Stimulated activated CD4-positive, alpha-beta T cell treated with anti-CD3 and anti-CD28 coated beads, Interleukin-15, amount 100 ng/mL, for 24 hours (primary cell): ENCODE results near the gene PRKCZ.

Source experiments
- DNase-seq: peaks from one replicate; pipeline ENCODE4 v3.0.0-alpha.2; 2020

The PRKCZ gene

GRCh38 chr1:2049718-2050431, at the start of gene PRKCZ:
Gene PRKCZ (plus strand): TSS chr1:2050411. CDS start chr1:2050631, 220 bp downstream.
- DNase-seq = peak; percentile 95

GRCh38 chr1:2000432-2000831, 49.8 kb upstream of the PRKCZ start:
- no peak for DNase-seq

- no peak for DNase-seq
These were observed 49.4 kb upstream of the PRKCZ start for GRCh38 chr1:2000850-2001249.

- no peak for DNase-seq
These were observed 48.3 kb upstream of the PRKCZ start for GRCh38 chr1:2001773-2002411.

- DNase-seq = peak; percentile 40
These were observed 46.6 kb upstream of the PRKCZ start, which contains the start of gene CFAP74 for GRCh38 chr1:2003541-2004131. Gene CFAP74 (minus strand): TSS chr1:2003786. CDS start chr1:1990956, 12,830 bp downstream.

- DNase-seq = no peak
These were observed 45.4 kb upstream of the PRKCZ start for GRCh38 chr1:2004856-2005255.

- no peak for DNase-seq
These were observed 40.8 kb upstream of the PRKCZ start for GRCh38 chr1:2009101-2010053.

GRCh38 chr1:2014181-2014580, 36.0 kb upstream of the PRKCZ start:
- DNase-seq = no peak

GRCh38 chr1:2014741-2015735, 35.2 kb upstream of the PRKCZ start:
- DNase-seq = no peak

GRCh38 chr1:2016123-2016522, 34.1 kb upstream of the PRKCZ start:
- DNase-seq = no peak

- no peak for DNase-seq
These were observed 31.7 kb upstream of the PRKCZ start for GRCh38 chr1:2018217-2019171.

GRCh38 chr1:2019172-2019543, 31.1 kb upstream of the PRKCZ start, which contains the start of gene GABRD:
Gene GABRD (plus strand): TSS chr1:2019345. CDS start chr1:2019424, 79 bp downstream.
- peak; percentile 34 for DNase-seq

GRCh38 chr1:2019571-2020309, 30.5 kb upstream of the PRKCZ start:
- no peak for DNase-seq

GRCh38 chr1:2020310-2020655, 29.9 kb upstream of the PRKCZ start:
- no peak for DNase-seq

- no peak for DNase-seq
These were observed 28.7 kb upstream of the PRKCZ start for GRCh38 chr1:2021550-2021949.

- no peak for DNase-seq
These were observed 28.0 kb upstream of the PRKCZ start for GRCh38 chr1:2022063-2022770.

GRCh38 chr1:2023187-2023586, 27.0 kb upstream of the PRKCZ start:
- no peak for DNase-seq

- DNase-seq = no peak
These were observed 25.8 kb upstream of the PRKCZ start for GRCh38 chr1:2024451-2024850.

GRCh38 chr1:2024887-2025286, 25.3 kb upstream of the PRKCZ start:
- DNase-seq = no peak
